ENCODE results near the gene NFIC.

GRCh38 chr19:3353493-3353892 is 12.9 kb upstream of the NFIC start:
- TF ChIP-seq, protein P1, sequence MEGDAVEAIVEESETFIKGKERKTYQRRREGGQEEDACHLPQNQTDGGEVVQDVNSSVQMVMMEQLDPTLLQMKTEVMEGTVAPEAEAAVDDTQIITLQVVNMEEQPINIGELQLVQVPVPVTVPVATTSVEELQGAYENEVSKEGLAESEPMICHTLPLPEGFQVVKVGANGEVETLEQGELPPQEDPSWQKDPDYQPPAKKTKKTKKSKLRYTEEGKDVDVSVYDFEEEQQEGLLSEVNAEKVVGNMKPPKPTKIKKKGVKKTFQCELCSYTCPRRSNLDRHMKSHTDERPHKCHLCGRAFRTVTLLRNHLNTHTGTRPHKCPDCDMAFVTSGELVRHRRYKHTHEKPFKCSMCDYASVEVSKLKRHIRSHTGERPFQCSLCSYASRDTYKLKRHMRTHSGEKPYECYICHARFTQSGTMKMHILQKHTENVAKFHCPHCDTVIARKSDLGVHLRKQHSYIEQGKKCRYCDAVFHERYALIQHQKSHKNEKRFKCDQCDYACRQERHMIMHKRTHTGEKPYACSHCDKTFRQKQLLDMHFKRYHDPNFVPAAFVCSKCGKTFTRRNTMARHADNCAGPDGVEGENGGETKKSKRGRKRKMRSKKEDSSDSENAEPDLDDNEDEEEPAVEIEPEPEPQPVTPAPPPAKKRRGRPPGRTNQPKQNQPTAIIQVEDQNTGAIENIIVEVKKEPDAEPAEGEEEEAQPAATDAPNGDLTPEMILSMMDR (IDR thresholded peaks at IDR 0.05) = no peak
- TF ChIP-seq POLR2A (IDR thresholded peaks at IDR 0.05) = no peak

Measured in Peyer's patch (tissue), 4 donors.